HUES64 (cell line): ENCODE measurements around the gene SLC25A18.
"Not testable (repeated sequence)": the region's sequence is repeated elsewhere in the genome, so short reads cannot be mapped to it uniquely, and the experiment has no call there.

Source experiments
- H3K27ac ChIP-seq: 2 replicates; pipeline ENCODE4 v1.7.0; 2013; ENCODE audit warnings: low read depth, low read length, inconsistent platforms
- H3K27me3 ChIP-seq: 2 replicates; pipeline ENCODE4 v1.6.1; 2013; ENCODE audit warnings: mild to moderate bottlenecking, low read length; ENCODE audit not compliant: insufficient read depth
- H3K36me3 ChIP-seq: 2 replicates; pipeline ENCODE4 v1.6.1; 2013; ENCODE audit warnings: mild to moderate bottlenecking, low read length; ENCODE audit not compliant: insufficient read depth
- H3K4me1 ChIP-seq: 2 replicates; pipeline ENCODE4 v1.6.1; 2013; ENCODE audit warnings: mild to moderate bottlenecking, low read length, moderate library complexity; ENCODE audit not compliant: insufficient read depth
- H3K4me3 ChIP-seq: 2 replicates; pipeline ENCODE4 v1.5.1; 2013; ENCODE audit warnings: mild to moderate bottlenecking, low read length, moderate library complexity
- H3K9ac ChIP-seq: 2 replicates; pipeline ENCODE4 v1.6.1; 2013; ENCODE audit warnings: mild to moderate bottlenecking, low read depth, low read length
- H3K9me3 ChIP-seq: 2 replicates; pipeline ENCODE4 v1.6.1; 2013; ENCODE audit warnings: low read depth, low read length; ENCODE audit not compliant: insufficient read depth
- WGBS: fragments of 150-250, 120-280 bp; methylation state at CpG from one replicate; pipeline ENCODE4 v1.1.7; 2013; ENCODE audit warnings: missing lambda C conversion rate; 5-methylcytosine and 5-hydroxymethylcytosine counted together

Gene SLC25A18

DNA sequence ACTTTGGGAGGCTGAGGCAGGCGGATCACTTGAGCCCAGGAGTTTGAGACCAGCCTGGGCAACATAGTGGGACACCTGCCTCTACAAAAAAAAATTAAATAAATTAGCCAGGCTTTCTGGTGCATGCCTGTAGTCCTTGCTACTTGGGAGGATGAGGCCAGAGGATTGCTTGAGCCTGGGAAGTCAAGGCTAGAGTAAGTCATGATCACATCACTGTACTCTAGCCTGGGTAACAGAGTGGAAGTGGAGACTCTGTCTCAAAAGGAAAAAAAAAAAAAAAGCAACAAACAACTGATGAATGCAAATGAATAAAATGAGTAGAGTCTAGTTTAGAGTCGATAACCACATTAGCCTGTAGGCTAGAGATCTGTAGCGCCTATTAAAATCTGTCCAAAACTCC is 71.4 kb downstream of the SLC25A18 start:
- WGBS: 92% methylated on average over 3 of the region's 3 CpGs
- no peak overlapping the region for H3K4me3 ChIP-seq

DNA sequence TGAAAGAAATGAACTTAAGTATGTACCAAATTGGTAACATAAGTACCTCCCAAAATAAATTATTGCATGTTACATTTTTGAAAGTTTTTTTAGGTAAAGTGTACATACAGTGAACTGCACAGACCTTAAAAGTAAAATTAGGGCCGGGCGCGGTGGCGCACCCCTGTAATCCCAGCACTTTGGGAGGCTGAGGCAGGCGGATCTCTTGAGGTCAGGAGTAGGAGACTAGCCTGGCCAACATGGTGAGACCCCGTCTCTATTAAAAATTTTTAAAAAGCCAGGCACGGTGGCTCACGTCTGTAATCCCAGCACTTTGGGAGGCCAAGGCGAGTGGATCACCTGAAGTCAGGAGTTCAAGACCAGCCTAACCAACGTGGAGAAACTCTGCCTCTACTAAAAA is 73.6 kb downstream of the SLC25A18 start:
- not testable (repeated sequence) for H3K9ac ChIP-seq, H3K4me3 ChIP-seq, H3K27ac ChIP-seq, H3K9me3 ChIP-seq, H3K36me3 ChIP-seq, H3K27me3 ChIP-seq
- peaks cover 13% of the 10 kb centered on the region; the same call in 1 of the 2 replicates for H3K4me1 ChIP-seq
- 97% methylated on average over 10 of the region's 10 CpGs for WGBS

More for the DNA sequence above, 71.4 kb downstream of the SLC25A18 start:
- H3K36me3 ChIP-seq: no peaks in the 10 kb centered on the region
- no peaks in the 10 kb centered on the region for H3K27me3 ChIP-seq
- peaks cover 13% of the 10 kb centered on the region; the same call in 1 of the 2 replicates for H3K4me1 ChIP-seq
- H3K27ac ChIP-seq: no peak overlapping the region
- no peak overlapping the region for H3K9ac ChIP-seq
- H3K9me3 ChIP-seq: no peaks in the 10 kb centered on the region

DNA sequence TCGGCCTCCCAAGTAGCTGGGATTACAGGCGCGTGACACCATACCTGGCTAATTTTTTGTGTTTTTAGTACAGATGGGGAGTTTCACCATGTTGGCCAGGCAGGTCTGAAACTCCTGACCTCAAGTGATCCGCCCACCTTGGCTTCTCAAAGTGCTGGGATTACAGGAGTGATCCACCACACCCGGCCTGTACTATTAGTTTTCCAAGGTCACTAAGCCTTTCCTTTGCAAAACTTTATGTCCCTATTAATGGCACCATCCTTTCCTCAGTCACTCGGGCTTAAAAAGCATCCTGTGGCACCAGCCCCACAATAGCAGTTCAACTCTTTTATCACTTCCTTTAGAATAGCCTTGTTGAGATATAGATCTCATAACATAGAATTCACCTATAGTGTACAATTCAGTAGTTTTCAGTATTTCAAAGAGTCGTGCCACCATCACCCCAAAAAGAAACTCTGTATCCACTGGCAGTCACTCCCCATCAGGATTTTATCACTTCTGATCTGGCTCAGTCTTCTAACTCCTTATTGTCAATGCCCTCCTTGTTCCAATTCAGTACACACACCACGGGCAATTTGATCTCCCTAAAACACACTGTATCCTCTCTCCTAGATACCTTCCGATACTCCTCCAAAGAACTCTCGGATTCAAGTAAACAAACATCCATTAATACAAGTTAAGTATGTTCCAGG is 74.3 kb downstream of the SLC25A18 start:
- WGBS: 73% methylated on average over 10 of the region's 10 CpGs
- peak overlapping the region; percentile 96 for H3K9ac ChIP-seq
- peaks cover 7% of the 10 kb centered on the region; the same call in 1 of the 2 replicates for H3K36me3 ChIP-seq
- peak overlapping the region; percentile 91 for H3K4me3 ChIP-seq
- H3K9me3 ChIP-seq: no peaks in the 10 kb centered on the region
- peaks cover 13% of the 10 kb centered on the region; the same call in 1 of the 2 replicates for H3K4me1 ChIP-seq
- H3K27me3 ChIP-seq: no peaks in the 10 kb centered on the region
- H3K27ac ChIP-seq: peak overlapping the region; percentile 95

DNA sequence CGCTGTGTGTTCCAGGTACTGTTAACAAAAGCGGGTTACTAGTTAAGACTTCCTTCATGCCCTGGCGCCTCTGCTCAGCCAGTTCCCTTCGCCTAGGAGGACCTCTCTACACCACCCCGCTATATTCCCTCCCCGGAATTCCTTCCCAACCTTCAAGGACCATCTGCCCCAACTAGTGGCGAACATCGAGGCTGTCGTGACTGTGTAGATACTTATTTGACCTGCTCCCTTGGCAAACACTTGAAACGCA is 74.8 kb downstream of the SLC25A18 start:
- WGBS: 4% methylated on average over 10 of the region's 10 CpGs

DNA sequence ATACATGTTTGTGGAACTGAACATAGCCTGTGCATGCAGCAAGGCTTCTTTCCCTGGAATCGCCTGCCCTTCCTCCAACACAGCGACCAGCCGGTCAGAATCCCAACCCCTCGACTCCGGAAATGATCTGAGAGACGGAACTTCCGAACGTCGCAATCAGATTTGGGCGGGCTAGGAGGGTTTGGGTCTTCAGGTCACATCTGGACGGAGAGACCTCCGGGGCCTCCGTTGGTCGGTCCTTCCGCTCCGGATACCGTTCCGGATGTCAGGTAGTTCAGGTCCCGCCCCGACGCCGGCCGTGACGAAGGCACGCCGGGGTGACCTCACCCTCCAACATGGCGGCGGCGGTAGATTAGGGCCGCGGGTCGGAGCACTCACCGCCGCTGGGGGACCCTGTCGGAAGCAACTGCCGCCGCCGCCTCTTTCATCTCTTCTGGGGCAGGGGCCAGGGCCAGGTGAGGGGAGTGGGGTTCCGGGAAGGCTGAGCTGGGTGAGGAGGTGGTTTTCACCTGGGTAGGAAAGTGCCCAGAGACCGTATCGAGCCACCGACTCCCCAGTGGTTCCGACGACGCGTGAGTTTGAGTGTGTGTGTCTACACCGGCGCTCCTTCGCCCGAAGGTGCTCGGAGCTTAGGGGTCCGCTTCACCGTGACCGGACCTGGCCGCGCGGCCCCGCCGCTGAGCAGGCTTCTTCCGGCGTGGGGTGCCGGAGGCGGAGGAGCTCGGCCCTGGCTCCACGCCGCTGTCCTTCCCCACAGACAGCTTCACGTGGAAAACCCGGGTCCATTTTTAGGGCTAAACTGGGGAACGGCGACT is 75.3 kb downstream of the SLC25A18 start, which contains the start of gene BCL2L13:
Gene BCL2L13, plus strand, starts transcription at position 326 of the 815 bp plus-strand sequence. CDS start 16,955 bp downstream, outside the sequence.
- Histone ChIP-seq H3K36me3 (peaks cover 9% of the 10 kb centered on the region; the same call in 1 of the 2 replicates), H3K9me3 (no peaks in the 10 kb centered on the region), H3K9ac (peak within 1 kb of the TSS; percentile 96), H3K4me3 (peak within 1 kb of the TSS; percentile 91), H3K27ac (peak within 1 kb of the TSS; percentile 95), H3K4me1 (peaks cover 7% of the 10 kb centered on the region; the same call in 1 of the 2 replicates), H3K27me3 (no peaks in the 10 kb centered on the region)
- under 1% methylated on average over 70 of the region's 70 CpGs for WGBS

More for the DNA sequence above, 74.8 kb downstream of the SLC25A18 start:
- Histone ChIP-seq H3K9me3 (no peaks in the 10 kb centered on the region), H3K27me3 (no peaks in the 10 kb centered on the region), H3K4me1 (peaks cover 12% of the 10 kb centered on the region; the same call in 1 of the 2 replicates), H3K9ac (peak overlapping the region; percentile 96), H3K27ac (peak overlapping the region; percentile 95), H3K4me3 (peak overlapping the region; percentile 91), H3K36me3 (peaks cover 9% of the 10 kb centered on the region; the same call in 1 of the 2 replicates)

DNA sequence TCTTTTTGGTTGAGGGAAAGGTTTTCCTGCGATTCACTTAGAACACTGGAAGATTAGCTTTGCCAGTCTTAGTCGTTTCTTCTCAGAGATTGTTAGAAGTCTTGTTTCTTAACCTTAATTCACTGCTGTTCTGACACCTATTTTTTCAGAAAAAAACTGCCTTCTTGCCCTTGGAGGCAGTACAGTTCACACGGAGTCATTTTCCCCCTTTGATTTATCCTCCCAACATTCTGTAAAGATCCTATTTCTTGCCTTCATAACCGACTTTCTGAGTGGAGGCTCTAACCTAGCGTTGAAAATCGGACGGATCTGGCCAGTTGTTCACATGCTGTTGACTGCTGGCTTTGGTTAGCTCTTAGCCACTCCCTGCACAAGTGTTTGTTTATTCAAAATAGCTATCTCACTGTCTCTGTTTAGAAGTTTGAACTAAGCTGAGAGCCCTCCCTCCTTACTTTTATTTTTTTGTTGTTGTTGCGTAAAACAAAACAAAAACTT is 76.0 kb downstream of the SLC25A18 start:
- Histone ChIP-seq H3K27ac (peak overlapping the region; percentile 95), H3K9ac (peak overlapping the region; percentile 96), H3K4me1 (0 out of 2 replicates have a peak, but pooled peaks cover 6% of the 10 kb centered on the region), H3K36me3 (peaks cover 9% of the 10 kb centered on the region; the same call in 1 of the 2 replicates), H3K27me3 (no peaks in the 10 kb centered on the region), H3K9me3 (no peaks in the 10 kb centered on the region), H3K4me3 (peak overlapping the region; percentile 91)
- WGBS: 13% methylated on average over 8 of the region's 8 CpGs
